ENCODE results near the gene TRPM3. TPM values are rescaled to one million over a fixed set of nuclear protein-coding genes. Genes with fewer than 3 reads are reported as not detected.
"Not testable (repeated sequence)": the region's sequence is repeated elsewhere in the genome, so short reads cannot be mapped to it uniquely, and the experiment has no call there.

The TRPM3 gene
- total RNA-seq, 2 donors from 2014 or later = 0.90 to 5.3 TPM

GRCh38 chr9:71025201-71025600 lies 96.2 kb downstream of the TRPM3 start:
- DNase-seq (ENCODE audit: low spot score) = no peak
- intact Hi-C loops (cut with DNase I) = no loop called here

GRCh38 chr9:71010258-71010657 lies 111.2 kb downstream of the TRPM3 start:
- intact Hi-C loops (cut with DNase I) = no loop called here
- DNase-seq (ENCODE audit: low spot score) = no peak

- intact Hi-C loops (cut with DNase I) = no loop called here
- no peak for DNase-seq (ENCODE audit: low spot score)
Measured at GRCh38 chr9:71005456-71005855, 116.0 kb downstream of the TRPM3 start.

GRCh38 chr9:71004196-71004595 lies 117.2 kb downstream of the TRPM3 start:
- no peak for DNase-seq (ENCODE audit: low spot score)
- intact Hi-C loops (cut with DNase I) = no loop called here

- intact Hi-C loops (cut with DNase I) = no loop called here
- DNase-seq (ENCODE audit: low spot score) = no peak
Measured at GRCh38 chr9:71003346-71003745, 118.1 kb downstream of the TRPM3 start.

- intact Hi-C loops (cut with DNase I) = no loop called here
- DNase-seq (ENCODE audit: low spot score) = no peak
Measured at GRCh38 chr9:71001780-71002386, 119.5 kb downstream of the TRPM3 start.

- intact Hi-C loops (cut with DNase I) = no loop called here
- DNase-seq (ENCODE audit: low spot score) = no peak
Measured at GRCh38 chr9:70998962-70999361, 122.5 kb downstream of the TRPM3 start.

GRCh38 chr9:70995511-70995910 lies 125.9 kb downstream of the TRPM3 start:
- intact Hi-C loops (cut with DNase I) = no loop called here
- DNase-seq (ENCODE audit: low spot score) = no peak

GRCh38 chr9:70994582-70994981 lies 126.8 kb downstream of the TRPM3 start:
- DNase-seq (ENCODE audit: low spot score) = no peak
- intact Hi-C loops (cut with DNase I) = no loop called here

GRCh38 chr9:70988551-70988950 lies 132.9 kb downstream of the TRPM3 start:
- intact Hi-C loops (cut with DNase I) = no loop called here
- no peak for DNase-seq (ENCODE audit: low spot score)

GRCh38 chr9:70987986-70988385 lies 133.4 kb downstream of the TRPM3 start:
- intact Hi-C loops (cut with DNase I) = no loop called here
- DNase-seq (ENCODE audit: low spot score) = no peak

GRCh38 chr9:70986984-70987383 lies 134.4 kb downstream of the TRPM3 start:
- no peak for DNase-seq (ENCODE audit: low spot score)
- intact Hi-C loops (cut with DNase I) = no loop called here

GRCh38 chr9:70983723-70984295 lies 137.6 kb downstream of the TRPM3 start:
- DNase-seq (ENCODE audit: low spot score) = no peak
- intact Hi-C loops (cut with DNase I) = no loop called here

- intact Hi-C loops (cut with DNase I) = no loop called here
- no peak for DNase-seq (ENCODE audit: low spot score)
Measured at GRCh38 chr9:70981312-70981711, 140.1 kb downstream of the TRPM3 start.

GRCh38 chr9:70979966-70980365 lies 141.5 kb downstream of the TRPM3 start:
- intact Hi-C loops (cut with DNase I) = no loop called here
- DNase-seq (ENCODE audit: low spot score) = no peak

- DNase-seq (ENCODE audit: low spot score) = no peak
- intact Hi-C loops (cut with DNase I) = no loop called here
Measured at GRCh38 chr9:70978085-70978484, 143.3 kb downstream of the TRPM3 start.

GRCh38 chr9:70975821-70976220 lies 145.6 kb downstream of the TRPM3 start:
- no peak for DNase-seq (ENCODE audit: low spot score)

GRCh38 chr9:70971723-70972122 lies 149.7 kb downstream of the TRPM3 start:
- intact Hi-C loops (cut with DNase I) = no loop called here
- no peak for DNase-seq (ENCODE audit: low spot score)

More at GRCh38 chr9:70975821-70976220, 145.6 kb downstream of the TRPM3 start:
- intact Hi-C loops (cut with DNase I) = no loop called here

GRCh38 chr9:70966380-70966779 lies 155.0 kb downstream of the TRPM3 start:
- intact Hi-C loops (cut with DNase I); DNase-seq (ENCODE audit: low spot score): not testable (repeated sequence)

- intact Hi-C loops (cut with DNase I) = no loop called here
- no peak for DNase-seq (ENCODE audit: low spot score)
Measured at GRCh38 chr9:70964861-70965260, 156.6 kb downstream of the TRPM3 start.

- intact Hi-C loops (cut with DNase I) = no loop called here
- no peak for DNase-seq (ENCODE audit: low spot score)
Measured at GRCh38 chr9:70963554-70963953, 157.9 kb downstream of the TRPM3 start.
